Activated CD4-positive, alpha-beta T cell treated with anti-CD3 and anti-CD28 coated beads, Interleukin-10, Interleukin-2, amounts not matched to agents 100 ng/mL and 50 ng/mL, durations not matched to agents 16 hours and 8 hours (primary cell): Measurements from ENCODE around the gene STAMBPL1.

Source experiments
- DNase-seq: peaks from one replicate; pipeline ENCODE4 v3.0.0-alpha.2; 2020

Gene STAMBPL1

GRCh38 chr10:88896372-88896993 lies 16.4 kb downstream of the STAMBPL1 start:
- DNase-seq, result no peak

DNA sequence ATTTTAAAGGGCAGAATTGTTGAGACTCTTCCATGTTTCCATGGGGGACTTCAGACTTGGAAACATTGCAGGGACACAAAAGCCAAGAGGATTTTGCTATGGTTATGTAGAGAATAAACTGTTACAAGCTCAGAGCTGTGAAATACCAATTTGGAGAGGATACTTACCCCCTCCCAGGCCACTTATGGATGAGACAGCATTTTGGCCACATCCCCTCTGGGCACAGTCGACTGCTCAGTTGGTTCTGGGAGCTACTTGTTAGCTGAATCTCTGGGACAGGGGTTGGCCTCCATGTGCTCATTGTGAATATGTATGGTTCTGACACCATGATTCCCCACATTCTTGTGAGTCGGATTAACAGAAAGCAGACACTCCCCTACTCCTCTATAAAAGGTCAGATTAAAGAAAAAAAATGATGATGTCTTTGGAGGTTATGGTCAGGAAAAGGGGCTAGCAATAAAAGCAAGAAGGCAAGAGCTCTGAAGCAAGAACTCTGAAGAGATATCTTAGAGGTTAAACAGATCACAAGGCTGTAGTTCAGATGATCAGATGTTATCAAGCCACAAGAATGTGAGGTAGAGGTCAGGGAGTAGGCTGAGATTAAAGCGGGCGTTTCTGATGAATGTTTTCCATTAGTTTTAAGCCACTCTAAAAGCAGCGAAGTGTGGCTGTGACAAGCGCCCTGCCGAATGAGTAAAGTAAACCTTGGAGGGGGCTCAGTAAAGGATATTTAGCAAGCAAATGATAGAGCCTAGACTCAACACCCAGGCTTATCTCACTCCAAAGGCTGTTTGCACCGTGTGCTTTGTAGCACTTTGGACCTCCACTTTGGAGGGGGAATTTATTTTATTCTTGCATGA lies 17.2 kb downstream of the STAMBPL1 start:
- DNase-seq, result peak; percentile 33

DNA sequence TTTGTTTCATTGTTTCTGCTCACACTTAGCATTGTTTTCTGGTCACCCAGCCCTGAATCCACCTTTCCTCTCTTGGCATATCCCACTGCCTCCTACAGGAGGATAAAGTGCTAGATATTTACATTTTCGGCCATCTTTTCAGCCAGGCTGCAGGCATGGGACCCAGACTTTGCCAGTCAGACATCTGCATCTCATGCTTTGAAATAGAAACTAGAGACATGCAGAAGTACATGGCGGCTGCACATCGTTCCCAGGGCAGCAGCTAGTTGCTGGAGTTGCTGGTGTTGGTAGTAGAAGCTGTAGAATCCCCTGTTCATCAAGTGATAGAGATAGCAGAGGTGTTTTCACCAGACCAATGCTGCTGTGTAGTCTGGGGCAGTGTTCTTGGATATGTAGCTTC lies 18.7 kb downstream of the STAMBPL1 start:
- DNase-seq, result no peak

DNA sequence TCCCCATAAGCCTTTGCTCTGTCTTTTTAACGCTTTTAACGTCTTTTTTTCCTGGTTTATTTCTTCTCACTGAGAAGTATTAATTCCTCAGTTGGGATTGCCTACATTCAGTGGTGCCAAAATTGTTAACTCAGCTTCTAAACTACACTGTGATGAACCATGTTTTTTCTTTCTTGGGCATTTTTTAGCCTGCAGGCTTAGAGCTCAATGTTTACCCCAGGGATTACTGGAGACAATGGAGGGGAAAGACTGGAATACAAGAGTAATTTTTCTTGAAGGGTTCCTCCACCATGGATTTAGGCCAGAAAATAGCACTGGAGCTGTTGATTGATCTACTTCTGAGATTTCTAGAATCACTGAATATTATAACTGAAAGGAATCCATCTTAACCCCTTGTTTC lies 19.8 kb downstream of the STAMBPL1 start:
- DNase-seq, result no peak

- DNase-seq, result peak; percentile 77
Observed at GRCh38 chr10:88901206-88901983, 21.4 kb downstream of the STAMBPL1 start.

GRCh38 chr10:88901984-88902789 lies 22.1 kb downstream of the STAMBPL1 start:
- DNase-seq, result no peak

- DNase-seq, result no peak
Observed at GRCh38 chr10:88903715-88904114, 23.7 kb downstream of the STAMBPL1 start.

DNA sequence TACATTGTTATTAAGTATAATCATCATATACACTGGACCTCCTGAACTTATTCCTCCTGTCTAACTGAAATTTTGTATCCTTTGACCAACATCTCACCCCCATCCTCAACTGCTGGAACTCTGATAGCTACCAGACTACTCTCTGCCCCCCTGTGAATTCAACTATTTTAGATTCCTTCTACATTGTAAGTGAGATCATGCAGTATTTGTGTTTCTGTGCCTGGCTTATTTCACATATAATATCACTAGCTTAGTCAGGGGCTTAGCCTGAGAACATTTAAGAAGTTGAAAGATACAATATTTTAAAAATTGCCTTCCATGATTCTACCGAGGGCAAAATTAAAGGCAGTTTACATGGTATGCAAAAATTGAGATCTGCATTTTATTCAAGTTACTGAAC lies 26.9 kb downstream of the STAMBPL1 start:
- DNase-seq, result no peak

DNA sequence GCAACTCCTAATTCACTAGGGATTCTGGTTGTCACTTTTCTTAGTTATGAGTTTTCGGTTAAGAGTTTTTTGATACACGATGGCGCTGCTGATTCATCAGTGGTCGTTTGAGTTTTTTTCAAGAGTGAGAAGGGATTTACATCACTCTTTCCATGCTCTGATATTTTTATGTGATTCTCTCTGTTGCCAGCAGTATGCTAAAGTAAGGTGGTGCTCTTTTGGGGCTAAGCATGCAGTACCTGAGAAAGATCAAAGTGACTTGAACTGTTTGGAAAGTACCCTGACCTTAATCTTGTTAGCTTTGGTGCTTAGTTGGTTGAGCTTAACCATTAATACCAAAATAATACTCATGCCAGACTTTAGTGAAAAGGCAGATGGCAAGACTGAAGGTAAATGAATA lies 28.1 kb downstream of the STAMBPL1 start:
- DNase-seq, result no peak

- DNase-seq, result no peak
Observed at GRCh38 chr10:88911116-88911515, 31.1 kb downstream of the STAMBPL1 start.

GRCh38 chr10:88911851-88912250 lies 31.8 kb downstream of the STAMBPL1 start:
- no peak for DNase-seq

DNA sequence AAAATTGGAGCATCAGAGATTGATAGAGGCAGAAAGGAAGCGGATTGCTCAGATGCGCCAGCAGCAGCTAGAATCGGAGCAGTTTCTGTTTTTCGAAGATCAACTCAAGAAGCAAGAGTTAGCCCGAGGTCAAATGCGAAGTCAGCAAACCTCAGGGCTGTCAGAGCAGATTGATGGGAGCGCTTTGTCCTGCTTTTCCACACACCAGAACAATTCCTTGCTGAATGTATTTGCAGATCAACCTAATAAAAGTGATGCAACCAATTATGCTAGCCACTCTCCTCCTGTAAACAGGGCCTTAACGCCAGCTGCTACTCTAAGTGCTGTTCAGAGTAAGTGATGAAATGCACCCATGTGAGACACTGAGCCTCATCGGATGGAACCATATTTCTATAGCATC lies 33.1 kb downstream of the STAMBPL1 start:
- no peak for DNase-seq

DNA sequence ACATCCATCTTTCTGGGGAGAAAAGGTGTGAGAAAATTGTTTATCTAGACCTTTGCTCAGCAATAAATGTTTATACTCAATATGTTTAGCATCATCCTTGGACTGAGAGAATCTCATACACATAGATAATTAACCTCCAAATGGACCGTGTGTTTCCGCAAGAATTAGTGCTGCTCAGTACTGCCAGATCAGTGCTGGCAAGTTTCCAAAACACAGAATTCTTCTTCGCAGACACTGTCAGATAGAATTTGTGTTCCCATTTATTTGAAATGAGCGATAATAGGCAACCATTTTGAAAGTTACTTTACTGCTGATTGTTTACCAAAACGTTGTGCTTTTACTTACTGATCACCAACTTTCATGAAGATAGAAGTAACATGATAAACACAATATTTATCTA lies 33.7 kb downstream of the STAMBPL1 start:
- DNase-seq, result no peak

DNA sequence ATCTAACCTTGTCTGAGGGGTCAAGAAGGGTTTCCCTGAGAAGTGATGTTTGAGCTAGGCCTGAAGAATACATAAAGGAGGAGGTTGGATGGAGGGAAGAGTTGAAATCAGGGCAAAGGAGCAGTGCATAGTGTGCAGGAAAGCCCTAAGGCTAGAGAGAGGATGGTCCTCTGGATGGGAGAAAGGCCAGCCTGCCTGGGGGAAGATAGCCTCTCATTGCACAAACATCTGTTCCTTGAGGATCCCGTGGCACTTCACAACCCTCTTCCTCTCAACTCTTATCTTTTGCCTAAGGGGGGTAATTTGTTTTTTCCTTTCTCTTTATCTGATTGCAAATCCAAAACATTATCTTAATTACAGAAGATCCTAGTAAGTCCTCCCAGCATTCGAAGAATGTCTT lies 35.7 kb downstream of the STAMBPL1 start:
- DNase-seq, result no peak

DNA sequence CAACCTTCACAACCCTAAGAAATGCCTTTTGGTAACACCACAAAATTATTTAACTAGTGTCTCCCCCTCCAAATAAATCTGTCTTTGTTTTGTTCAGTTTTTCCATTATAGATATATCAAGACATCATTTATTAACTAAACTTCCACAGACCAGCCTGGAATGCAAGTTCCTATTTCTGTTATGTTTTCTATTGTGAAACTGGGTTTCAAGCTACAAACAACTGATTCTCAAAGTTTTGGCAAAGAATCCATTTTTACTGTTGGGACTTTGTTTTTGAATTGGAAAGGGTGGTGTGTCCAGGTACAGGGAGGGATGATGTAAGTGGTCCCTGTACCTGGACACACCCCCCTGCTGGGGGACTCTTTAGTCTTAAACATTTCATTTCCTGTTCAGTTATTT lies 36.2 kb downstream of the STAMBPL1 start:
- no peak for DNase-seq

DNA sequence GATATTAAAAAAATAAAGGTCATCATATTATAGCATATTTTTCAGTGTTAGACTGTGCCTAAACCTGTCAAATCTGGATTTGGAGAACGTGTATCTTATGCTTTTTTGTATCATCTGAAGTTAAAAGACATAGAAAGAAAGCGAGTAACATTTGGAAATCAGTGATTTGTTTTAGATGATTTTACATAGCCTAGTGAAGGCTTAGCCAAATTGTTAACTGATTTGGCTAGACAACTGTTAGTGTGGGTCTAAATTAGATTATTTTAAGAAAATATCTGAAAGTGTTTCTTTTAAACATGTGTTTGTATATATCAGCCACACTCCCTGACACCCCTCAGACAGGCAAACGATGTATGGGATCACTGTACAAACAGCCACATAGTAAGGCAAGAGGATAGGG lies 36.9 kb downstream of the STAMBPL1 start:
- no peak for DNase-seq

DNA sequence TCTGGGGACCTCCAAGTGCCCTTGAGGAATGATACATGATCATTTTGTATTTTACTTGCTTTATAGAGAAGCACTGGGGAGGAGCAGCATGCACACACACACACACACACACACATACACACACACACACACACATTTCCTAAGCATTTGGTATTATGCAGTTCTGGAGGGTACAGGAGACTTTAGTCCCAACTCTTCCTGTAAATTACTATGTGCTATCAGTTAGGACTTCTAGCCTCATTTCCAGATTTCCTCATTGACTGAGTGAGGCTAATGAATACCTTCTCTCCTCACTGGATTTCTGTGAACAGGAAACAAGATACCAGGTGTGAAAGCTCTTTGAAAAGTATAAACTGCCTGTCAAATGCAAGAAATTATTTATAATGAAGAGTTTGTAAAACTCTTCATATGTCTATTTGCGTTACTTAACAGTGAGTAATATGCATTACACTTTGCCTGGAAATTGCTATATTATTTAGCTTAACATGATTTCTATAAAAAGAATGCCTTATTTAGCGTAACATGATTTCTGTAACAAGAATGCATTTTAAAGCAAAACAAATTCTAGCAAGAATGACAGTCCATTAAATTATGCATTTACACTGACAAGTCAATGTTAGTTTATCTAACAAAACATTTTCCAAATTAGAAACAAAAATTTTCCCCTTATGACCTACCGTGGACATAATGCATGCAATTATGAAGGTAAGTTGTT lies 38.3 kb downstream of the STAMBPL1 start:
- DNase-seq, result no peak

DNA sequence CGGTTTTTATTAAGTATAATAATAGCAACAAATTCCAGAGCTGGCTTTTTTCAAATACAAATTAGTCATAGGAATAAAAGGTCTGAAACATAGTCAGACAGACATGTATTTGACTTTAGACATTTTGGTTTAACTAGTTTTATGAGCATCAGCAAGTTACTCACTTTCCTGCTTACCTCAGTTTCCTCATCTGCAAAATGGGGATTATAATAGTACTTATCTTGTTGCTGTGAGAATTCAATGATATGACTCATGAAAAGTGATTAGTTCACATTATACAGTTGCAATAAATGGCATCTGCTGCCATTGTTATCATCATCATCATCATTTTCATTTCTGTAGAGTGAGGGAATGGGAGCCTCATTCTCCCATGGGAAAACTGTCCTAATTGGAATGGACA lies 39.0 kb downstream of the STAMBPL1 start:
- no peak for DNase-seq

- no peak for DNase-seq
Observed at GRCh38 chr10:88920198-88920597, 40.2 kb downstream of the STAMBPL1 start.

GRCh38 chr10:88920986-88921593 lies 41.0 kb downstream of the STAMBPL1 start:
- no peak for DNase-seq

DNA sequence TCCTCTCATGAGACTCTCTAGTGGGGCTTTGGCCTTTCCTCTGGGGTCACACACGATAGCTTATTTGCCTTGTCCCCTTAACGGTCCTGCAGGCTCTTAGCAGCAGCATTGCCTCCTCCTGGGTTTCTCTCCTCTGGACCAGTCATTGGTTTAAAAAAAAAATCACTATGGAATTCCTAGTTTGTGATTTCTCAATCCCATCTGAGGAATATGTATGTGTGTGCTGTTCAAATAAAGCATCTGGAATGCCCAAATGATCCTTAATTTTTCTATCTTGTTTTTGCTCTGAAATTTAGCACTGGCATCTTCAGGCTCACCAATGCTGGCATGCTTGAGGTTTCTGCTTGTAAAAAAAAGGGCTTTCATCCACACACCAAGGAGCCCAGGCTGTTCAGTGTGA lies 42.0 kb downstream of the STAMBPL1 start:
- DNase-seq, result no peak

DNA sequence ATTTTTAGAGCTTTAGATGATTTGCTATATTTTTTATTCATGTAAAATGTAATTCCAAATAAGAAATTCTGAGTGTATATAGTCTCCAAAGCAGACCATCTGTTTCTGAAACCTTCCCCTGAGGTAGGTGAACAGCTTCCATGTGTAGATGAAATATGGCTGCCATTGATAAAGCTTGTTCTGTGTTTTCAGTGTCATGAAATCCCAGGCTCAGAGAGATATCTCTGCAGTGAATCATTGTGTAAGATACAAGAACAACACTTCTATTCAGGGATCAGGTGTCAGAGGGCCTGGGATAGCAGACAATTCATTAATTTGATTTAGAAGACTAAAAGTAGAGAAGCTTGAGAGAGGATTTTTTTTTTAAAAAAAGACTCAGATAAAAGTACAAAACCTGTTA lies 43.5 kb downstream of the STAMBPL1 start:
- DNase-seq, result no peak
